Measurements from ENCODE around the gene GAA.

Gene GAA

GRCh38 chr17:80065478-80066170, 35.8 kb upstream of the GAA start:
- H3K27ac ChIP-seq (ENCODE audit: low read length), result no peak overlapping the region
- no peaks in the 10 kb centered on the region for H3K27me3 ChIP-seq (ENCODE audit: control insufficient read depth, insufficient read depth, low read length)
- no peak for DNase-seq (ENCODE audit: low read depth, low spot score)
- H3K4me1 ChIP-seq (ENCODE audit: control insufficient read depth, insufficient read depth, low read length), result peaks cover 3% of the 10 kb centered on the region
- no CpG with 5 or more reads among the region's 32 CpGs for WGBS (ENCODE audit: insufficient coverage, insufficient read length)
- H3K9me3 ChIP-seq (ENCODE audit: control insufficient read depth, insufficient read depth, low read length), result no peaks in the 10 kb centered on the region
- H3K4me3 ChIP-seq (ENCODE audit: low read length), result no peak overlapping the region
- no peaks in the 10 kb centered on the region for H3K36me3 ChIP-seq (ENCODE audit: control insufficient read depth, insufficient read depth, low read length)

GRCh38 chr17:80067393-80067986, 33.9 kb upstream of the GAA start:
- H3K9me3 ChIP-seq (ENCODE audit: control insufficient read depth, insufficient read depth, low read length), result no peaks in the 10 kb centered on the region
- WGBS (ENCODE audit: insufficient coverage, insufficient read length), result no CpG with 5 or more reads among the region's 31 CpGs
- no peak overlapping the region for H3K27ac ChIP-seq (ENCODE audit: low read length)
- no peaks in the 10 kb centered on the region for H3K36me3 ChIP-seq (ENCODE audit: control insufficient read depth, insufficient read depth, low read length)
- no peak overlapping the region for H3K4me3 ChIP-seq (ENCODE audit: low read length)
- no peaks in the 10 kb centered on the region for H3K27me3 ChIP-seq (ENCODE audit: control insufficient read depth, insufficient read depth, low read length)
- no peak for DNase-seq (ENCODE audit: low read depth, low spot score)
- H3K4me1 ChIP-seq (ENCODE audit: control insufficient read depth, insufficient read depth, low read length), result peaks cover 3% of the 10 kb centered on the region

- DNase-seq (ENCODE audit: low read depth, low spot score), result no peak
- H3K27me3 ChIP-seq (ENCODE audit: control insufficient read depth, insufficient read depth, low read length), result no peaks in the 10 kb centered on the region
- H3K36me3 ChIP-seq (ENCODE audit: control insufficient read depth, insufficient read depth, low read length), result no peaks in the 10 kb centered on the region
- no peak overlapping the region for H3K4me3 ChIP-seq (ENCODE audit: low read length)
- H3K9me3 ChIP-seq (ENCODE audit: control insufficient read depth, insufficient read depth, low read length), result no peaks in the 10 kb centered on the region
- no peak overlapping the region for H3K27ac ChIP-seq (ENCODE audit: low read length)
- WGBS (ENCODE audit: insufficient coverage, insufficient read length), result no CpG with 5 or more reads among the region's 23 CpGs
- peaks cover 3% of the 10 kb centered on the region for H3K4me1 ChIP-seq (ENCODE audit: control insufficient read depth, insufficient read depth, low read length)
Measured at GRCh38 chr17:80068301-80069222, 32.8 kb upstream of the GAA start.

- no peak overlapping the region for H3K4me3 ChIP-seq (ENCODE audit: low read length)
- no peak for DNase-seq (ENCODE audit: low read depth, low spot score)
- WGBS (ENCODE audit: insufficient coverage, insufficient read length), result no CpG with 5 or more reads among the region's 15 CpGs
Measured at GRCh38 chr17:80070375-80071115, 30.8 kb upstream of the GAA start.

GRCh38 chr17:80071116-80071841, 30.1 kb upstream of the GAA start:
- no CpG with 5 or more reads among the region's 20 CpGs for WGBS (ENCODE audit: insufficient coverage, insufficient read length)
- no peaks in the 10 kb centered on the region for H3K9me3 ChIP-seq (ENCODE audit: control insufficient read depth, insufficient read depth, low read length)
- no peak for DNase-seq (ENCODE audit: low read depth, low spot score)
- H3K27ac ChIP-seq (ENCODE audit: low read length), result no peak overlapping the region
- H3K36me3 ChIP-seq (ENCODE audit: control insufficient read depth, insufficient read depth, low read length), result no peaks in the 10 kb centered on the region
- H3K4me1 ChIP-seq (ENCODE audit: control insufficient read depth, insufficient read depth, low read length), result 0 out of 2 replicates have a peak, but pooled peaks cover 1% of the 10 kb centered on the region
- no peaks in the 10 kb centered on the region for H3K27me3 ChIP-seq (ENCODE audit: control insufficient read depth, insufficient read depth, low read length)
- H3K4me3 ChIP-seq (ENCODE audit: low read length), result no peak overlapping the region

More at GRCh38 chr17:80070375-80071115, 30.8 kb upstream of the GAA start:
- H3K27ac ChIP-seq (ENCODE audit: low read length), result no peak overlapping the region
- no peaks in the 10 kb centered on the region for H3K36me3 ChIP-seq (ENCODE audit: control insufficient read depth, insufficient read depth, low read length)
- no peaks in the 10 kb centered on the region for H3K9me3 ChIP-seq (ENCODE audit: control insufficient read depth, insufficient read depth, low read length)
- H3K4me1 ChIP-seq (ENCODE audit: control insufficient read depth, insufficient read depth, low read length), result 0 out of 2 replicates have a peak, but pooled peaks cover 1% of the 10 kb centered on the region
- H3K27me3 ChIP-seq (ENCODE audit: control insufficient read depth, insufficient read depth, low read length), result no peaks in the 10 kb centered on the region

GRCh38 chr17:80072410-80072809, 29.0 kb upstream of the GAA start:
- H3K9me3 ChIP-seq (ENCODE audit: control insufficient read depth, insufficient read depth, low read length), result no peaks in the 10 kb centered on the region
- no peak for DNase-seq (ENCODE audit: low read depth, low spot score)
- H3K4me1 ChIP-seq (ENCODE audit: control insufficient read depth, insufficient read depth, low read length), result 0 out of 2 replicates have a peak, but pooled peaks cover 1% of the 10 kb centered on the region
- H3K4me3 ChIP-seq (ENCODE audit: low read length), result no peak overlapping the region
- no peaks in the 10 kb centered on the region for H3K27me3 ChIP-seq (ENCODE audit: control insufficient read depth, insufficient read depth, low read length)
- no CpG with 5 or more reads among the region's 6 CpGs for WGBS (ENCODE audit: insufficient coverage, insufficient read length)
- no peaks in the 10 kb centered on the region for H3K36me3 ChIP-seq (ENCODE audit: control insufficient read depth, insufficient read depth, low read length)
- no peak overlapping the region for H3K27ac ChIP-seq (ENCODE audit: low read length)

- H3K27ac ChIP-seq (ENCODE audit: low read length), result no peak overlapping the region
- H3K9me3 ChIP-seq (ENCODE audit: control insufficient read depth, insufficient read depth, low read length), result no peaks in the 10 kb centered on the region
- no peak overlapping the region for H3K4me3 ChIP-seq (ENCODE audit: low read length)
- DNase-seq (ENCODE audit: low read depth, low spot score), result no peak
- WGBS (ENCODE audit: insufficient coverage, insufficient read length), result no CpG with 5 or more reads among the region's 6 CpGs
- H3K27me3 ChIP-seq (ENCODE audit: control insufficient read depth, insufficient read depth, low read length), result no peaks in the 10 kb centered on the region
- no peaks in the 10 kb centered on the region for H3K36me3 ChIP-seq (ENCODE audit: control insufficient read depth, insufficient read depth, low read length)
- H3K4me1 ChIP-seq (ENCODE audit: control insufficient read depth, insufficient read depth, low read length), result 0 out of 2 replicates have a peak, but pooled peaks cover 3% of the 10 kb centered on the region
Measured at GRCh38 chr17:80080081-80080480, 21.3 kb upstream of the GAA start.

- Histone ChIP-seq H3K36me3 (ENCODE audit: control insufficient read depth, insufficient read depth, low read length) (no peaks in the 10 kb centered on the region), H3K27me3 (ENCODE audit: control insufficient read depth, insufficient read depth, low read length) (no peaks in the 10 kb centered on the region), H3K9me3 (ENCODE audit: control insufficient read depth, insufficient read depth, low read length) (no peaks in the 10 kb centered on the region), H3K4me1 (ENCODE audit: control insufficient read depth, insufficient read depth, low read length) (0 out of 2 replicates have a peak, but pooled peaks cover 3% of the 10 kb centered on the region), H3K27ac (ENCODE audit: low read length) (no peak overlapping the region), H3K4me3 (ENCODE audit: low read length) (no peak overlapping the region)
- DNase-seq (ENCODE audit: low read depth, low spot score), result no peak
- no CpG with 5 or more reads among the region's 14 CpGs for WGBS (ENCODE audit: insufficient coverage, insufficient read length)
Measured at GRCh38 chr17:80081596-80081995, 19.8 kb upstream of the GAA start.

GRCh38 chr17:80082403-80083135, 18.8 kb upstream of the GAA start:
- Histone ChIP-seq H3K4me3 (ENCODE audit: low read length) (no peak overlapping the region), H3K27ac (ENCODE audit: low read length) (no peak overlapping the region), H3K27me3 (ENCODE audit: control insufficient read depth, insufficient read depth, low read length) (no peaks in the 10 kb centered on the region), H3K36me3 (ENCODE audit: control insufficient read depth, insufficient read depth, low read length) (no peaks in the 10 kb centered on the region), H3K9me3 (ENCODE audit: control insufficient read depth, insufficient read depth, low read length) (no peaks in the 10 kb centered on the region), H3K4me1 (ENCODE audit: control insufficient read depth, insufficient read depth, low read length) (0 out of 2 replicates have a peak, but pooled peaks cover 3% of the 10 kb centered on the region)
- no peak for DNase-seq (ENCODE audit: low read depth, low spot score)
- no CpG with 5 or more reads among the region's 20 CpGs for WGBS (ENCODE audit: insufficient coverage, insufficient read length)

All from iPS DF 6.9 (cell line).